ENCODE results near the gene IER5. TPM values are rescaled to one million over a fixed set of nuclear protein-coding genes. Genes with fewer than 3 reads are reported as not detected.

Gene IER5
- polyA plus RNA-seq, 1 donor from 2014 or later = 8.4 TPM

DNA sequence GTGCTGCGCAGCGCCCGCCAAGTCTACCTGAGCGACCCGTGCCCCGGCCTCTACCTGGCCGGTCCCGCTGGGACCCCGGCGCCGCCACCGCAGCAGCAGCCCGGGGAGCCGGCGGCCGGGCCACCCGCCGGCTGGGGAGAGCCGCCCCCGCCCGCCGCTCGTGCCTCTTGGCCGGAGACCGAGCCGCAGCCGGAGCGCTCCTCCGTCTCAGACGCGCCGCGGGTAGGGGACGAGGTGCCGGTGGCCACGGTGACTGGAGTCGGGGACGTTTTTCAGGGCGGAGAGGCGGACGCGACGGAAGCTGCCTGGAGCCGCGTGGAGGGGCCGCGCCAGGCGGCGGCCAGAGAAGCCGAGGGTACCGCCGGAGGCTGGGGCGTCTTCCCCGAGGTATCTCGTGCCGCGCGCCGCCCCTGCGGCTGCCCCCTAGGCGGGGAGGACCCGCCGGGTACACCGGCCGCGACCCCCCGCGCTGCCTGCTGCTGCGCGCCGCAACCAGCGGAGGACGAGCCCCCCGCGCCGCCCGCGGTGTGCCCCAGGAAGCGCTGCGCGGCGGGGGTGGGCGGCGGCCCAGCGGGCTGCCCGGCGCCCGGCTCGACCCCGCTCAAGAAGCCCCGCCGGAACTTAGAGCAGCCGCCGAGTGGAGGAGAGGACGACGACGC, 646 bp downstream of the IER5 start:
- Histone ChIP-seq H3K9me2 (ENCODE audit: insufficient read depth, low read length) (no peaks in the 10 kb centered on the region), H3K36me3 (ENCODE audit: insufficient read depth, low read length) (no peaks in the 10 kb centered on the region), H3K4me2 (ENCODE audit: low read length) (peak overlapping the region; percentile 71), H4K20me1 (ENCODE audit: insufficient read depth) (no peaks in the 10 kb centered on the region), H3K4me3 (ENCODE audit: low read length) (peak overlapping the region; percentile 91), H3K27me3 (ENCODE audit: insufficient read depth, low read depth, low read length) (no peaks in the 10 kb centered on the region), H3K79me2 (replicated peaks; ENCODE audit: insufficient read depth, low read length) (peaks cover 31% of the 10 kb centered on the region), H2AFZ (ENCODE audit: low read depth, low read length) (no peak overlapping the region), H3K27ac (ENCODE audit: low read length) (peak overlapping the region; percentile 47), H3F3A (ENCODE audit: insufficient read depth, low read length, poor library complexity, severe bottlenecking) (no peaks in the 10 kb centered on the region), H3K9ac (ENCODE audit: low read length) (peak overlapping the region; percentile 73), H3K9me3 (ENCODE audit: low read length) (no peaks in the 10 kb centered on the region)
- no peak for TF ChIP-seq EZH2 (IDR thresholded peaks at IDR 0.05; ENCODE audit: borderline replicate concordance, insufficient read depth, low read length, poor library complexity, severe bottlenecking)
- TF ChIP-seq MXI1 (conservative IDR thresholded peaks at IDR 0.05; ENCODE audit: poor library complexity, severe bottlenecking) = peak; percentile 59

GRCh38 chr1:181089676-181090544, 1.4 kb downstream of the IER5 start:
- Histone ChIP-seq H3K4me3 (ENCODE audit: low read length) (peak overlapping the region; percentile 91), H4K20me1 (ENCODE audit: insufficient read depth) (no peaks in the 10 kb centered on the region)

GRCh38 chr1:181090641-181091126, 2.2 kb downstream of the IER5 start:
- H3F3A ChIP-seq (ENCODE audit: insufficient read depth, low read length, poor library complexity, severe bottlenecking) = no peaks in the 10 kb centered on the region
- TF ChIP-seq SMC3 (conservative IDR thresholded peaks at IDR 0.05; ENCODE audit: poor library complexity) (no peak), EP300 (conservative IDR thresholded peaks at IDR 0.05; ENCODE audit: poor library complexity, severe bottlenecking) (no peak), EZH2 (IDR thresholded peaks at IDR 0.05; ENCODE audit: borderline replicate concordance, insufficient read depth, low read length, poor library complexity, severe bottlenecking) (no peak), RAD21 (conservative IDR thresholded peaks at IDR 0.05) (no peak), TAF1 (IDR thresholded peaks at IDR 0.05; ENCODE audit: low read depth) (no peak), MXI1 (conservative IDR thresholded peaks at IDR 0.05; ENCODE audit: poor library complexity, severe bottlenecking) (no peak), POLR2AphosphoS5 (IDR thresholded peaks at IDR 0.05) (no peak)
- TF ChIP-seq, protein P1, sequence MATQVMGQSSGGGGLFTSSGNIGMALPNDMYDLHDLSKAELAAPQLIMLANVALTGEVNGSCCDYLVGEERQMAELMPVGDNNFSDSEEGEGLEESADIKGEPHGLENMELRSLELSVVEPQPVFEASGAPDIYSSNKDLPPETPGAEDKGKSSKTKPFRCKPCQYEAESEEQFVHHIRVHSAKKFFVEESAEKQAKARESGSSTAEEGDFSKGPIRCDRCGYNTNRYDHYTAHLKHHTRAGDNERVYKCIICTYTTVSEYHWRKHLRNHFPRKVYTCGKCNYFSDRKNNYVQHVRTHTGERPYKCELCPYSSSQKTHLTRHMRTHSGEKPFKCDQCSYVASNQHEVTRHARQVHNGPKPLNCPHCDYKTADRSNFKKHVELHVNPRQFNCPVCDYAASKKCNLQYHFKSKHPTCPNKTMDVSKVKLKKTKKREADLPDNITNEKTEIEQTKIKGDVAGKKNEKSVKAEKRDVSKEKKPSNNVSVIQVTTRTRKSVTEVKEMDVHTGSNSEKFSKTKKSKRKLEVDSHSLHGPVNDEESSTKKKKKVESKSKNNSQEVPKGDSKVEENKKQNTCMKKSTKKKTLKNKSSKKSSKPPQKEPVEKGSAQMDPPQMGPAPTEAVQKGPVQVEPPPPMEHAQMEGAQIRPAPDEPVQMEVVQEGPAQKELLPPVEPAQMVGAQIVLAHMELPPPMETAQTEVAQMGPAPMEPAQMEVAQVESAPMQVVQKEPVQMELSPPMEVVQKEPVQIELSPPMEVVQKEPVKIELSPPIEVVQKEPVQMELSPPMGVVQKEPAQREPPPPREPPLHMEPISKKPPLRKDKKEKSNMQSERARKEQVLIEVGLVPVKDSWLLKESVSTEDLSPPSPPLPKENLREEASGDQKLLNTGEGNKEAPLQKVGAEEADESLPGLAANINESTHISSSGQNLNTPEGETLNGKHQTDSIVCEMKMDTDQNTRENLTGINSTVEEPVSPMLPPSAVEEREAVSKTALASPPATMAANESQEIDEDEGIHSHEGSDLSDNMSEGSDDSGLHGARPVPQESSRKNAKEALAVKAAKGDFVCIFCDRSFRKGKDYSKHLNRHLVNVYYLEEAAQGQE (IDR thresholded peaks at IDR 0.05; ENCODE audit: borderline replicate concordance) = no peak
- TF ChIP-seq, protein P2, sequence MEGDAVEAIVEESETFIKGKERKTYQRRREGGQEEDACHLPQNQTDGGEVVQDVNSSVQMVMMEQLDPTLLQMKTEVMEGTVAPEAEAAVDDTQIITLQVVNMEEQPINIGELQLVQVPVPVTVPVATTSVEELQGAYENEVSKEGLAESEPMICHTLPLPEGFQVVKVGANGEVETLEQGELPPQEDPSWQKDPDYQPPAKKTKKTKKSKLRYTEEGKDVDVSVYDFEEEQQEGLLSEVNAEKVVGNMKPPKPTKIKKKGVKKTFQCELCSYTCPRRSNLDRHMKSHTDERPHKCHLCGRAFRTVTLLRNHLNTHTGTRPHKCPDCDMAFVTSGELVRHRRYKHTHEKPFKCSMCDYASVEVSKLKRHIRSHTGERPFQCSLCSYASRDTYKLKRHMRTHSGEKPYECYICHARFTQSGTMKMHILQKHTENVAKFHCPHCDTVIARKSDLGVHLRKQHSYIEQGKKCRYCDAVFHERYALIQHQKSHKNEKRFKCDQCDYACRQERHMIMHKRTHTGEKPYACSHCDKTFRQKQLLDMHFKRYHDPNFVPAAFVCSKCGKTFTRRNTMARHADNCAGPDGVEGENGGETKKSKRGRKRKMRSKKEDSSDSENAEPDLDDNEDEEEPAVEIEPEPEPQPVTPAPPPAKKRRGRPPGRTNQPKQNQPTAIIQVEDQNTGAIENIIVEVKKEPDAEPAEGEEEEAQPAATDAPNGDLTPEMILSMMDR (IDR thresholded peaks at IDR 0.05; ENCODE audit: poor library complexity, severe bottlenecking) = no peak
- H3K79me2 ChIP-seq (replicated peaks; ENCODE audit: insufficient read depth, low read length) = peaks cover 31% of the 10 kb centered on the region
- H3K9me3 ChIP-seq (ENCODE audit: low read length) = no peaks in the 10 kb centered on the region
- H3K9ac ChIP-seq (ENCODE audit: low read length) = peak overlapping the region; percentile 73
- no peaks in the 10 kb centered on the region for H3K27me3 ChIP-seq (ENCODE audit: insufficient read depth, low read depth, low read length)
- H3K4me2 ChIP-seq (ENCODE audit: low read length) = peak overlapping the region; percentile 66
- no peak overlapping the region for H3K27ac ChIP-seq (ENCODE audit: low read length)
- H3K9me2 ChIP-seq (ENCODE audit: insufficient read depth, low read length) = no peaks in the 10 kb centered on the region
- no peaks in the 10 kb centered on the region for H4K20me1 ChIP-seq (ENCODE audit: insufficient read depth)
- no peaks in the 10 kb centered on the region for H3K36me3 ChIP-seq (ENCODE audit: insufficient read depth, low read length)
- H2AFZ ChIP-seq (ENCODE audit: low read depth, low read length) = no peak overlapping the region
- H3K4me3 ChIP-seq (ENCODE audit: low read length) = peak overlapping the region; percentile 91

More at GRCh38 chr1:181089676-181090544, 1.4 kb downstream of the IER5 start:
- H3K9ac ChIP-seq (ENCODE audit: low read length) = peak overlapping the region; percentile 73
- H3K27me3 ChIP-seq (ENCODE audit: insufficient read depth, low read depth, low read length) = no peaks in the 10 kb centered on the region
- no peaks in the 10 kb centered on the region for H3K36me3 ChIP-seq (ENCODE audit: insufficient read depth, low read length)
- H3K9me3 ChIP-seq (ENCODE audit: low read length) = no peaks in the 10 kb centered on the region
- no peak overlapping the region for H3K27ac ChIP-seq (ENCODE audit: low read length)
- peak overlapping the region; percentile 66 for H3K4me2 ChIP-seq (ENCODE audit: low read length)
- no peaks in the 10 kb centered on the region for H3F3A ChIP-seq (ENCODE audit: insufficient read depth, low read length, poor library complexity, severe bottlenecking)
- no peaks in the 10 kb centered on the region for H3K9me2 ChIP-seq (ENCODE audit: insufficient read depth, low read length)
- H2AFZ ChIP-seq (ENCODE audit: low read depth, low read length) = no peak overlapping the region
- peaks cover 31% of the 10 kb centered on the region for H3K79me2 ChIP-seq (replicated peaks; ENCODE audit: insufficient read depth, low read length)
- TF ChIP-seq, protein P2 (IDR thresholded peaks at IDR 0.05; ENCODE audit: poor library complexity, severe bottlenecking) = no peak
- TF ChIP-seq SMC3 (conservative IDR thresholded peaks at IDR 0.05; ENCODE audit: poor library complexity) (peak; percentile 23), RAD21 (conservative IDR thresholded peaks at IDR 0.05) (peak; percentile 37), POLR2AphosphoS5 (IDR thresholded peaks at IDR 0.05) (peak; percentile 14)
